Liver (tissue), 3 donors: Measurements from ENCODE around the gene SMIM9.

Source experiments
- EGR1 ChIP-seq, 2 donors: IDR thresholded peaks; 2 replicates each; pipeline ENCODE4 v1.6.1; 2016 to 2018; ENCODE audit warnings: antibody characterized with exemption in 2 of 2, low read depth in 2 of 2
- GABPA ChIP-seq, 2 donors: IDR thresholded peaks in 1 of 2; conservative IDR thresholded peaks in 1 of 2; 2 replicates each; pipeline ENCODE4 v1.6.1; 2016; ENCODE audit warnings: antibody characterized with exemption in 2 of 2, mild to moderate bottlenecking in 1 of 2, moderate library complexity in 1 of 2
- MAX ChIP-seq: IDR thresholded peaks from 2 replicates; pipeline ENCODE4 v1.6.1; 2016; ENCODE audit warnings: antibody characterized with exemption
- NR2F2 ChIP-seq: IDR thresholded peaks from 2 replicates; pipeline ENCODE4 v1.6.1; 2016; ENCODE audit warnings: antibody characterized with exemption
- RAD21 ChIP-seq, 2 donors: IDR thresholded peaks; 2 replicates each; pipeline ENCODE4 v1.6.1; 2016; ENCODE audit warnings: antibody characterized with exemption in 2 of 2, mild to moderate bottlenecking in 2 of 2
- REST ChIP-seq: IDR thresholded peaks from 2 replicates; pipeline ENCODE4 v1.6.1; 2016; ENCODE audit warnings: antibody characterized with exemption, mild to moderate bottlenecking
- RXRA ChIP-seq, 2 donors: IDR thresholded peaks; 2 replicates each; pipeline ENCODE4 v1.6.1; 2017 to 2018; ENCODE audit warnings: antibody characterized with exemption in 2 of 2, mild to moderate bottlenecking in 1 of 2
- TF ChIP-seq, protein P1 (sequence below): fragments of 150-350 bp; IDR thresholded peaks from 2 replicates; pipeline ENCODE4 v1.5.1; 2017; ENCODE audit warnings: improper control_type of control experiment, low read depth, low read length; ENCODE audit not compliant: missing input control
- donor health status: healthy.
- donor health status: healthy.

GRCh38 chrX:154873329-154873728 lies 38.9 kb upstream of the SMIM9 start:
- no peak for TF ChIP-seq GABPA (IDR thresholded peaks at IDR 0.05 in 1 of 2, conservative IDR thresholded peaks at IDR 0.05 in 1 of 2)
- TF ChIP-seq RXRA (IDR thresholded peaks at IDR 0.05) = no peak
- TF ChIP-seq, protein P1, sequence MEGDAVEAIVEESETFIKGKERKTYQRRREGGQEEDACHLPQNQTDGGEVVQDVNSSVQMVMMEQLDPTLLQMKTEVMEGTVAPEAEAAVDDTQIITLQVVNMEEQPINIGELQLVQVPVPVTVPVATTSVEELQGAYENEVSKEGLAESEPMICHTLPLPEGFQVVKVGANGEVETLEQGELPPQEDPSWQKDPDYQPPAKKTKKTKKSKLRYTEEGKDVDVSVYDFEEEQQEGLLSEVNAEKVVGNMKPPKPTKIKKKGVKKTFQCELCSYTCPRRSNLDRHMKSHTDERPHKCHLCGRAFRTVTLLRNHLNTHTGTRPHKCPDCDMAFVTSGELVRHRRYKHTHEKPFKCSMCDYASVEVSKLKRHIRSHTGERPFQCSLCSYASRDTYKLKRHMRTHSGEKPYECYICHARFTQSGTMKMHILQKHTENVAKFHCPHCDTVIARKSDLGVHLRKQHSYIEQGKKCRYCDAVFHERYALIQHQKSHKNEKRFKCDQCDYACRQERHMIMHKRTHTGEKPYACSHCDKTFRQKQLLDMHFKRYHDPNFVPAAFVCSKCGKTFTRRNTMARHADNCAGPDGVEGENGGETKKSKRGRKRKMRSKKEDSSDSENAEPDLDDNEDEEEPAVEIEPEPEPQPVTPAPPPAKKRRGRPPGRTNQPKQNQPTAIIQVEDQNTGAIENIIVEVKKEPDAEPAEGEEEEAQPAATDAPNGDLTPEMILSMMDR = no peak
- TF ChIP-seq EGR1 (IDR thresholded peaks at IDR 0.05; ENCODE audit: low read depth in 2 of 2) = no peak
- no peak for TF ChIP-seq MAX
- no peak for TF ChIP-seq REST
- TF ChIP-seq NR2F2 = no peak
- TF ChIP-seq RAD21 (IDR thresholded peaks at IDR 0.05) = no peak
